Neural progenitor cell (in vitro differentiated cells): ENCODE results near the gene COL23A1.

ENCODE experiments used
- EZH2 ChIP-seq: fragments of 200-600 bp; sonication (generic); IDR thresholded peaks from 2 replicates; pipeline ENCODE4 v1.6.1; 2017; ENCODE audit warnings: antibody characterized with exemption, mild to moderate bottlenecking, moderate library complexity
- EZH2phosphoT487 ChIP-seq: fragments of 200-600 bp; sonication (generic); IDR thresholded peaks from 2 replicates; pipeline ENCODE4 v1.6.1; 2017; ENCODE audit warnings: antibody characterized with exemption
- TF ChIP-seq, protein P1 (sequence below): fragments of 200-600 bp; sonication (generic); IDR thresholded peaks from 2 replicates; pipeline ENCODE4 v1.5.1; 2017; ENCODE audit warnings: antibody characterized with exemption, mild to moderate bottlenecking

DNA sequence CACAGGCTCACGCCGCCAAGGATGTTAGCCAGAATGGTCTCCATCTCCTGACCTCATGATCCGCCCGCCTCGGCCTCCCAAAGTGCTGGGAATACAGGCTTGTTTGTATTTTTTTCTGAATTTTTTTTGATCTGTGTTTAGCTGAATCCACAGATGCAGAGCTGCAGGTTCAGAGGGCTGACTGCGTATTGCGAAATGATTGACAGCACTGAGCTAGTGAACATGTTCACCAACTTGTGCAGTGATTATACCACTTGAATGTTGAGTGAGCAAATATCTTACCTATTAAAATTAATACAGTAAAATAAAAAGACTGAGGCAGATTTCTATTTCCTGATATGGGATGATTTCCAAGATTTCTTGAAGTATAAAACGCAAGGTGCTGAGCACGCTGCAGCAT, 234.5 kb downstream of the COL23A1 start:
- TF ChIP-seq, protein P1, sequence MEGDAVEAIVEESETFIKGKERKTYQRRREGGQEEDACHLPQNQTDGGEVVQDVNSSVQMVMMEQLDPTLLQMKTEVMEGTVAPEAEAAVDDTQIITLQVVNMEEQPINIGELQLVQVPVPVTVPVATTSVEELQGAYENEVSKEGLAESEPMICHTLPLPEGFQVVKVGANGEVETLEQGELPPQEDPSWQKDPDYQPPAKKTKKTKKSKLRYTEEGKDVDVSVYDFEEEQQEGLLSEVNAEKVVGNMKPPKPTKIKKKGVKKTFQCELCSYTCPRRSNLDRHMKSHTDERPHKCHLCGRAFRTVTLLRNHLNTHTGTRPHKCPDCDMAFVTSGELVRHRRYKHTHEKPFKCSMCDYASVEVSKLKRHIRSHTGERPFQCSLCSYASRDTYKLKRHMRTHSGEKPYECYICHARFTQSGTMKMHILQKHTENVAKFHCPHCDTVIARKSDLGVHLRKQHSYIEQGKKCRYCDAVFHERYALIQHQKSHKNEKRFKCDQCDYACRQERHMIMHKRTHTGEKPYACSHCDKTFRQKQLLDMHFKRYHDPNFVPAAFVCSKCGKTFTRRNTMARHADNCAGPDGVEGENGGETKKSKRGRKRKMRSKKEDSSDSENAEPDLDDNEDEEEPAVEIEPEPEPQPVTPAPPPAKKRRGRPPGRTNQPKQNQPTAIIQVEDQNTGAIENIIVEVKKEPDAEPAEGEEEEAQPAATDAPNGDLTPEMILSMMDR, result no peak
- TF ChIP-seq EZH2 (no peak), EZH2phosphoT487 (no peak)
